GM18508 (cell line): Measurements from ENCODE around the gene IQUB.
"Not testable (repeated sequence)": the region's sequence is repeated elsewhere in the genome, so short reads cannot be mapped to it uniquely, and the experiment has no call there.

Experiments
- ATAC-seq: cut with Tn5 transposase; IDR thresholded peaks from one replicate; pipeline ENCODE4 v1.9.1; 2021; ENCODE audit warnings: moderate number of reproducible peaks; ENCODE audit not compliant: insufficient read depth, unreplicated experiment

The IQUB gene

DNA sequence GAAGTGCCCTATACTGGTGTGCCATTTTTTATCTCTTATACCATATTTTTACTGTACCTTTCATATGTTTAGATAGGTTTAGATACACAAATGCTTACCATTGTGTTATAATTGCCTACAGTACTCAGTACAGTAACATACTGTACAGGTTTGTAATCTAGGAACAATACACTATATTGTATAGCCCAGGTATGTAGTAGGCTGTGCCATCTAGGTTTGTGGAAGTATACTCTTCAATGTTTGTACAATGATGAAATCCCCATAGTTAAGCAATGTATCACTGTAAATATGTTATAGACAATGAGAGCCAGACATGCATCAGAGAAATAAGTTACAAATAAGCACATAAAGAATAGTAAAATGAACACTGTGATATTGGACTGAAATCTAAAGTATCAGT, 109.1 kb downstream of the IQUB start:
- no peak for ATAC-seq

DNA sequence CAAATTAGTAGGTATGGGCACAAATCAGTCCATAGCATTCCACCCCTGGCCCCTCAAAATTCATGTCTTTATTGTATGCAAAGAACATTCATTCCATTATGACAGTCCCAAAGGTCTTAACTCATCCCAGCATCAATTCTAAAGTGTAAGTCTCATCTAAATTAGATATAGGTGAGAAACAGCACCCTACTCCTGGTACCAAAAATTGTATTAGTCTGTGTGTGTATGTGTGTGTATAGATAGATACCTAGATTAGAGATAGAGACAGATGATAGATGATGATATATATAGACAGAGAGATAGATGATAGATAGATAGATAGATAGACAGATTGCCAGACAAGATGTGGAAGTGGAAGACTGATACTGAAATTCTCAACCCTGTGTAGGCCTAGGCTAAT, 109.9 kb downstream of the IQUB start:
- ATAC-seq, result no peak

DNA sequence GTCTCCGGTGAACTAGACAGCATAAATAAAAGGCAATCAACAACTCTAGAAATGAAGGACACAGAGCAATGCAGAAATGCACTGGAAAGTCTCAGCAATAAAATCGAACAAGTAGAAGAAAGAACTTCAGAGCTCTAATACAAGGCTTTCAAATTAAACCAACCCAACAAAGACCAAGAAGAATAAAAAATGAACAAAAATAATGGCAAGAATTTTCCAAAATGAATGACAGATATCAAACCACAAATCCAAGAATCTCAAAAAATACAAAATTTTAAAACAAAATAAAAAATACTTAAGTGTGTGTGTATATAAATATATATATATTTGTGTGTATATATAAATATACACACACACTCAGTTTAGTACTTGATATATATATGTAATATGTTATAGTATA, 110.8 kb downstream of the IQUB start:
- no peak for ATAC-seq

DNA sequence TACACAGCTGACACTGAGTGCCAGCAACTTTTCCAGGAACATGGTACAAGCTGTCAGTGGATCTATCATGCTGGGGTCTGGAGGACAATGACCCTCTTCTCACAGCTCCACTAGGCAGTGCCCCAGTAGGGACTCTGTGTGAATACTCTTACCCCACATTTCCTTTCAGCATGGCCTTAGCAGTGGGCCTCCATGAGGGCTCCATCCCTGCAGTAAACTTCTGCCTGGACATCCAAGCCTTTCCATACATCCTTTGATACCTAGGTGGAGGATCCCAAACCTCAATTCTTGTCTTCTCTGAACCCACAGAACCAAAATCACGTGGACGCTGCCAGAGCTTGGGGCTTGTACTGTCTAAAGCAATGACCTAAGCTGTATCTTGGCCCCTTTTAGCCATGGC, 116.8 kb downstream of the IQUB start:
- no peak for ATAC-seq

DNA sequence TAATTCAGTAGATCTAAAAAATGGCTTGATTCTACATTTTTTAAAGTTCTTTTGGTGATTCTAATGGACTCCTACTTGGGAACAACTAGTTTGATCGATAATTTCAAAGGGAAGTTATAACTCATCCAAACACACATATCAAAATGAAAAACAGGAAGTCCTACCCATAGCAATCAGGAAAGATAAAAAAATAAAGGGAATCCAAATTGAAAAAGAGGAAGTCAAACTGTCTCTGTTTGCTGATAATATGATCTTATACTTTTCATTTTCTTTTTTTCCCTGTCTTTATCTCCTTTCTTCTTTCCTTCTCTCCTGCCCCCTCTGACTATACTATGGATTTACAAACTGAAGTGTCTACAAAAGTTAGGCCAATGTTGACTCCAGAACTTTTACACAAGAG, 118.8 kb downstream of the IQUB start:
- ATAC-seq, result no peak

DNA sequence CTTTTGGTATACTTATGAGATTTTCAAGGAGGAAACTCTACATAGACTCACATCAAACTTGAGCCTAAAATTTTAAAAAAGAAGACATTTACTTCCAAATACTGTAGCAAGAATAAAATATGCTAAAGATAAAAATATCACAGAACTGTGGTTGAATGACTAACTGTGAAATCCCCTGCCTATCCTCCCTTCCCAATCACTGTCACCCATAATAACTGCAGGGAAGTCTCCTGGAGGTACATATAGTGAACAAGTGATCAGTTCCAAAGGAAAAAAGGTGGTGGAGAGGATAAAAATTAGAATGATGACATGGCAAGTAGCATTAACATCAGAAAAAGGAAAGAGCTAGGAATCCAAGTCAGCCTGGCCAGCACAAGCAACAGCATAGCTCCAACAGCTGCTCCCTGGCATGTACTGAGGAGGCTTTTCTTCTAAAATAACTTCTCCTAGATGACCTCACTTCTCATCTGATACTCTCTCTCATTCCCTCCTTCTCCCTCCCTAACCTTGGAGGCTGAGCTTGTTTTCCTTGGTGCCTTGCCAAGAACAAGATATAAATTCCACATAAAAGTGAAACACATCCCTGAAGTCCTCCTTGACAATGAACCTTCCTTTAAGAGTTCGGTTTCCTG, 124.0 kb downstream of the IQUB start:
- ATAC-seq, result no peak

DNA sequence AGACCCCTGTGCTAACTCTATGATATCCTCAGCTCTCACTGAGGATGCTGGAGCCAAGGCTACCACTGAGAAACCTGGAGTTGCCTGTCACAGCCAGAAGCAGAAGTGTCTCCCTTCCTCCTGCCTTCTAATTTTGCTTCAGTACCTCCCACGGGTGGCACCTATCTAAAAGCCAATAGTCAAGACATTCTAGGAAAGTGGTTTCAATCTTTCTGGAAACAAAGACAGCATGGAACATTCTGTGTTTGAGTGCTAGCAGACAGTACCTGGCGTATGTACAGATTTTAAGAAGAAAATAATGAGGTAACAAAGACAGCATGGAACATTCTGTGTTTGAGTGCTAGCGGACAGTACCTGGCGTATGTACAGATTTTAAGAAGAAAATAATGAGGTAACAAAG, 126.4 kb downstream of the IQUB start:
- ATAC-seq, result not testable (repeated sequence)
